Measurements from ENCODE around the gene MTARC1.

DNA sequence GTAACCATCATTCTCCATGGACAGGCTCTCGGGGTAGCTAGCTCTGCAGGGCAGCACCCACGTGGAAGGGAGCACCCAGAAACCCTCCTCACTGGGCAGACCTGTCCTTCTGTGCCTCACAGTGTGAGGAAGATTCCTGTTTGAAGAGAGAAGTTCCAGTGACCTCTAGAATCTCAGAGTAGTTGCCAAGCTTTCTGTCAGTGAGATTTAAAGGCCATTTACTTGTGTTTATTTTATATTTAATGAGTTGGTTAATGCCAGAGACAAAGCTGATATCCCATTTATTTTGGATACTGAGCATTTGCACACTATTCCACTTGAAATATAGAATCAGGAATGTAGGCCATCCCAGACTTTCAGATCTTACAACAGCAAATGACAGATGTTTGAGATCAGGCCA lies 28.7 kb downstream of the MTARC1 start:
- TF ChIP-seq YY1 (IDR thresholded peaks at IDR 0.05; ENCODE audit: extremely low read depth, insufficient replicate concordance, low read depth, low read length) (no peak), POLR2A (IDR thresholded peaks at IDR 0.05; ENCODE audit: borderline replicate concordance, extremely low read depth, insufficient read depth, insufficient read length) (no peak), REST (IDR thresholded peaks at IDR 0.05; ENCODE audit: low read depth) (no peak), SIN3A (IDR thresholded peaks at IDR 0.05; ENCODE audit: low read depth) (no peak)
- TF ChIP-seq, protein P1, sequence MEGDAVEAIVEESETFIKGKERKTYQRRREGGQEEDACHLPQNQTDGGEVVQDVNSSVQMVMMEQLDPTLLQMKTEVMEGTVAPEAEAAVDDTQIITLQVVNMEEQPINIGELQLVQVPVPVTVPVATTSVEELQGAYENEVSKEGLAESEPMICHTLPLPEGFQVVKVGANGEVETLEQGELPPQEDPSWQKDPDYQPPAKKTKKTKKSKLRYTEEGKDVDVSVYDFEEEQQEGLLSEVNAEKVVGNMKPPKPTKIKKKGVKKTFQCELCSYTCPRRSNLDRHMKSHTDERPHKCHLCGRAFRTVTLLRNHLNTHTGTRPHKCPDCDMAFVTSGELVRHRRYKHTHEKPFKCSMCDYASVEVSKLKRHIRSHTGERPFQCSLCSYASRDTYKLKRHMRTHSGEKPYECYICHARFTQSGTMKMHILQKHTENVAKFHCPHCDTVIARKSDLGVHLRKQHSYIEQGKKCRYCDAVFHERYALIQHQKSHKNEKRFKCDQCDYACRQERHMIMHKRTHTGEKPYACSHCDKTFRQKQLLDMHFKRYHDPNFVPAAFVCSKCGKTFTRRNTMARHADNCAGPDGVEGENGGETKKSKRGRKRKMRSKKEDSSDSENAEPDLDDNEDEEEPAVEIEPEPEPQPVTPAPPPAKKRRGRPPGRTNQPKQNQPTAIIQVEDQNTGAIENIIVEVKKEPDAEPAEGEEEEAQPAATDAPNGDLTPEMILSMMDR (IDR thresholded peaks at IDR 0.05 in 2 of 3, conservative IDR thresholded peaks at IDR 0.05 in 1 of 3; ENCODE audit: borderline replicate concordance in 1 of 3, insufficient read depth in 1 of 3, low read depth in 2 of 3, low read length in 2 of 3), result no peak
